Fibroblast of the aortic adventitia (primary cell): Measurements from ENCODE around the gene RPS10. TPM values are rescaled to one million over a fixed set of nuclear protein-coding genes. Genes with fewer than 3 reads are reported as not detected.

Source experiments
- DNase-seq: peaks from one replicate; pipeline ENCODE4 v3.0.0-alpha.2; 2010; ENCODE audit warnings: low read depth
- H3K4me3 ChIP-seq: 2 replicates; pipeline ENCODE4 v1.5.1; 2011; ENCODE audit warnings: low read depth, mild to moderate bottlenecking, control low read depth, low read length, moderate library complexity
- CTCF ChIP-seq: IDR thresholded peaks from 2 replicates; pipeline ENCODE4 v1.5.1; 2011; ENCODE audit warnings: mild to moderate bottlenecking, low read length, control low read depth, inconsistent platforms; ENCODE audit not compliant: insufficient read depth
- total RNA-seq: library from RNA; depleted of rRNA; stranded (reverse); fragments of >200 nt; gene quantifications from 2 replicates; pipeline ENCODE4 v1.2.3, GENCODE V29; 2012; ENCODE audit warnings: low replicate concordance

The RPS10 gene
- total RNA-seq, 1 donor: 2,945 TPM

GRCh38 chr6:34389034-34389433 lies 36.8 kb downstream of the RPS10 start:
- no peak for TF ChIP-seq CTCF
- no peak overlapping the region for H3K4me3 ChIP-seq
- DNase-seq: no peak

DNA sequence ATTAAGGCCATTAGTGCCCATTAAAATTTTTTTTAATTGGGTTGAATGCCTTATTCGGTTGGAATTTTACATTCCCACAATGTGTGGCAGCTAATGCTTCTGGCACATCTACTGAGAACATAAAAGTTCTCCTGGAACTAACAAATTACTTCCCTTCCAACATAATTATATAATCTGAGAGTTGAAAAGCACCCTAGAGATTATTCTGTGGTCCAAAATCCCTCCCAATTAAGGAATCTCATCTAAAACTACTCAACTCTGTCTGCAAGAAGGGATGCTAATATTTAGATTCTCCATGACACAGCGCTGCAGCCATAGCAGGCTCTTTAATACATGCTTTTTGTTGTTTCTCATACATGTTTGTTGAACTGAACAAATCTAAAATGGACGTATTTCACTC lies 37.4 kb downstream of the RPS10 start:
- H3K4me3 ChIP-seq: no peak overlapping the region
- DNase-seq: no peak
- TF ChIP-seq CTCF: no peak

DNA sequence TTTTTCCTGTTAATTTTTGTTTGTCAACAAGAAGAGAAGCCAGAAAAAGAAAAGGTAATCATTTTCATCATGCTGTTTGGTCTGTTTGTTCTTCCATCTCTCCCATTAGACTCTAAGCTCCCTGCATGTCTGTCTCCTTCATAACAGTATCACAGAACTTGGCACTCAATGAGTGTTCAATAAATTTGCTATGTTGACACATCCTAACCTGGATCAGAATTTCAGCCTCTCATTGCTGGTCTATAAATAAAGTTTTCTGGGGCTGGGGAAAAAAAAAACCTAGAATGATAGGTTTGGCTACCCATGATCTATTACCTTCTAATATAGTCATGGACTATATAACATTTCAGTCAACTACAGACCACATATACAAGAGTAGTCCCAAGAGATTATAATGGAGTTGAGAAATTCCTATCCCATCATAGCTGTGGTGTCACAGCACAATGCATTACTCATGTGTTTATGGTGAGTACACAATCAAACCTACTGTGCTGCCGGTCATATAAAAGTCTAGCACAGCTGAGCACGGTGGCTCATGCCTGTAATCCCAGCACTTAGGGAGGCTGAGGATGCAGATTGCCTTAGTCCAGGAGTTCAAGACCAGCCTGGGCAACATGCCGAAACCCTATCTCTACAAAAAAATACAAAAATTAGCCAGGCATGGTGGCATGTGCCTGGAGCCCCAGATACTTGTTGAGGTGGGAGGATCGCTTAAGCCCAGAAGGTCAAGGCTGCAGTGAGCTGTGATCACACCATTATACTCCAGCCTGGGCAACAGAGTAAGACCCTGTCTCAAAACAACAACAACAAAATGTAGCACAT lies 39.3 kb downstream of the RPS10 start:
- peak; percentile 88 for DNase-seq
- TF ChIP-seq CTCF: no peak
- no peak overlapping the region for H3K4me3 ChIP-seq

- no peak for TF ChIP-seq CTCF
- no peak overlapping the region for H3K4me3 ChIP-seq
- DNase-seq: no peak
These were observed 40.1 kb downstream of the RPS10 start for GRCh38 chr6:34385793-34386195.

DNA sequence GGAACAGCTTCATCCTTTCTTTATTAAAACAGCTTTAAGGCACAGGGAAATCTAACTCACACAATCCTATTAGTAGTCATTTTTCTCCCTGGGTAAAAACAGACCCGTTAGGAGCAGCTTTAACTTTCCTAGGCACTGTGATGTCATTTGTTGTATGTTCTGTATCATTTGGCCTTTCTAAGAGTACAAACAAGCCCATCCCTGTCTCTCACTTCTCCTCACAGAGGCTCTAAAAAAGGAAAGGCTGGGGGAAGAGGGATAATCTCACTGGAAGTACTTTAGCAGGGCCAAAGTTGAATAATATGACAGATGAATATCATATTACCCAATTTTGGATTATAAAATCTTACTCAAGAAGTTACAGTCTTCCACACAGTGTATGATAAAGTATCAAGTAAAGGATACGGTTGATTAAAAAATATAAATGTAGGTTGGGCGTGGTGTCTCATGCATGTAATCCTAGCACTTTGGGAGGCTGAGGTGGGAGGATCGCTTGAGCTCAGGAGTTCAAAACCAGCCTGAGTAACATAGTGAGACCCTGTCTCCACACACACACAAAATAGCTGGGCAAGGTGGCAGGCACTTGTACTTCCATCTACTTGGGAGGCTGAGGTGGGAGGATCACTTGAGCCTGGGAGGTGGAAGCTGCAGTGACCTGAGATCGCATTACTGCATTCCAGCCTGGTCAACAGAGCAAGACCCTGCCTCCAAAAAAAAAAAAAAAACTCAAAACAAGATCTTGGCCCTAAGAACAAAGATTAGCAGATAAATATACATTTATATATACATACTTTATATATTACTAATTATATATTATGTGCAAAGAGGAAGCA lies 41.3 kb downstream of the RPS10 start:
- TF ChIP-seq CTCF: no peak
- H3K4me3 ChIP-seq: no peak overlapping the region
- no peak for DNase-seq

- no peak for TF ChIP-seq CTCF
- no peak overlapping the region for H3K4me3 ChIP-seq
- DNase-seq: peak; percentile 24
These were observed 42.1 kb downstream of the RPS10 start for GRCh38 chr6:34383656-34384320.
